Activated T-helper 1 cell treated with anti-CD3 and anti-CD28 coated beads, Interleukin-12 subunit alpha, Interleukin-12 subunit beta, Interleukin-2, Interleukin-4 antibody, amounts not matched to agents 30 ng/mL and 10 ng/mL and 1 ng/mL, durations not matched to agents 14 hours and 24 hours and 36 hours (primary cell): ENCODE results near the gene LIPT2. TPM values are rescaled to one million over a fixed set of nuclear protein-coding genes. Genes with fewer than 3 reads are reported as not detected.

Experiments used
- DNase-seq: peaks from one replicate; pipeline ENCODE4 v3.0.0; 2021; ENCODE audit warnings: low spot score
- H3K27ac Mint-ChIP-seq: one replicate; pipeline ENCODE4 v1.8.0; 2021; ENCODE audit warnings: mild to moderate bottlenecking, mixed read lengths
- H3K27me3 Mint-ChIP-seq: one replicate; pipeline ENCODE4 v1.8.0; 2022; ENCODE audit warnings: mild to moderate bottlenecking, moderate library complexity, mixed read lengths; ENCODE audit not compliant: insufficient read depth
- H3K36me3 Mint-ChIP-seq: one replicate; pipeline ENCODE4 v1.8.0; 2021; ENCODE audit warnings: low read depth, mixed read lengths
- H3K4me1 Mint-ChIP-seq: one replicate; pipeline ENCODE4 v1.8.0; 2021; ENCODE audit warnings: low read depth, mixed read lengths
- H3K4me3 Mint-ChIP-seq: one replicate; pipeline ENCODE4 v1.8.0; 2021; ENCODE audit warnings: mild to moderate bottlenecking, moderate library complexity, mixed read lengths
- H3K9me3 Mint-ChIP-seq: one replicate; pipeline ENCODE4 v1.8.0; 2021; ENCODE audit warnings: mixed read lengths
- intact Hi-C: fragments of 100-400 bp; cut with micrococcal nuclease; formaldehyde crosslinking; loops from one replicate; pipeline ENCODE4 v1.15.1; 2024
- total RNA-seq: library from RNA; stranded (reverse); gene quantifications from 2 replicates; pipeline ENCODE4 v1.2.3, GENCODE V29; 2022

The LIPT2 gene
- total RNA-seq, 1 donor from 2014 or later: 3.4 TPM

DNA sequence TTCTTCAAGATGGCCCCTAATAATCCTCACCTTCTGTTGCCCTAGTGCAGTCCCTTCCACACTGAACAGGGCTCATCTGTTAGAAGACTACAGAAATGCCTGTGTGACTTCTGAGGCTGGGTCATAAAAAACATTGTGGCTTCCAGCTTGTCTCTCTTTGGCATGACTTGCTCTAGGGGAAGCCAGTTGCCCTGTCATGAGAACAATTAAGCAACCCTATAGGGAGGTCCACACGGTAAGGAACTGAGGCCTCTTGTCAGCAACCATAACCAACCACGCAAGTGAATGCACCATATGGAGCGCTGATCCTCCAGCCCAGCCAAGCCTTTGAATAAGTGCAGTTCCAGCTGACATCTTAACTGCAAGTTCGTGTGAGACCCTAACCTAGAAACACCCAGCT is 2.6 kb downstream of the LIPT2 start:
- DNase-seq: no peak
- Mint-ChIP-seq H3K36me3 (no peaks in the 10 kb centered on the region), H3K4me1 (peaks cover 21% of the 10 kb centered on the region), H3K9me3 (no peaks in the 10 kb centered on the region), H3K4me3 (no peak overlapping the region), H3K27me3 (no peaks in the 10 kb centered on the region), H3K27ac (no peak overlapping the region)
- intact Hi-C loops: loop anchor here (5.0 kb wide), 4 partner anchors 256 to 894 kb away; partner anchors contain the start of genes FAM168A, RNF169 and UCP2

DNA sequence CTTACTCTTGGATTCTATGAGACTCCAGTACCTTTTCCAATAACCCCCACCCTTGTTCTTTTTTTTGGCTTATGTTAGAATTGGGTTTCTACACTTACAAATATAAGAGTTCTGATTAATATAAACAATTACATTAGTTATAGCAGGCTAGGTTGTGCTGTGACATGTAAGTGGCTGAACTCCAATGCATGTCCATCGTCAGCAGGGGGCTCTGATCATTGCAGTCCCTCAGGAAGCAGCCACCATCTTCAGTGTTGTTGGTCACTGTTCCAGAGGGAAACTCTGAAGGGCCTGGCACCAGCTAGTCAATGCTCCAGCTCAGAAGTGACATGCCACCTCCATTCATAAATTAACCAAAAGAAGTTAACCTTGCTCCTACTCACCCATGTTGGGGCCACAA is 5.6 kb downstream of the LIPT2 start:
- Mint-ChIP-seq H3K9me3 (no peaks in the 10 kb centered on the region), H3K36me3 (no peaks in the 10 kb centered on the region), H3K4me1 (peaks cover 12% of the 10 kb centered on the region), H3K4me3 (no peak overlapping the region), H3K27ac (no peak overlapping the region), H3K27me3 (no peaks in the 10 kb centered on the region)
- intact Hi-C loops: no loop called here
- no peak for DNase-seq

DNA sequence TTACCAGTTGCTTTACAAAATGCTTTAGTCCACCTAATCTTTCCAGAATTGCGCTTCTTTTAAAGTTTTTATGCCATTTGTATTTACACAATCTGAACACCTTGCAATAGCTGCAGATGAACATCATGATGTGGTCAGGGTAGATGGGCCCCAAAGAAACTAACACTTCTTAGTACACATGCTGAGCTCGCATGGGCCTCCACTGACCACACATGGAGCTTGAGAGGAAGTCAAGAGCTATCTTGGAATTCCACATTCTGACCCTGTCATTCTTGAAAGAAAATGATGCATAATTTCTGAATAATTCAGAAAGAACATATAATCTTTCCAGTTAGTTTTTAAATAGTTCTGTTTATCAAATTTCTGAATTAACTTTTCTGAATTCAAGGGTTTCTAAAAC is 7.7 kb downstream of the LIPT2 start:
- intact Hi-C loops: no loop called here
- Mint-ChIP-seq H3K4me1 (no peaks in the 10 kb centered on the region), H3K27me3 (peaks cover 6% of the 10 kb centered on the region), H3K4me3 (no peak overlapping the region), H3K27ac (no peak overlapping the region), H3K36me3 (no peaks in the 10 kb centered on the region), H3K9me3 (no peaks in the 10 kb centered on the region)
- DNase-seq: no peak

DNA sequence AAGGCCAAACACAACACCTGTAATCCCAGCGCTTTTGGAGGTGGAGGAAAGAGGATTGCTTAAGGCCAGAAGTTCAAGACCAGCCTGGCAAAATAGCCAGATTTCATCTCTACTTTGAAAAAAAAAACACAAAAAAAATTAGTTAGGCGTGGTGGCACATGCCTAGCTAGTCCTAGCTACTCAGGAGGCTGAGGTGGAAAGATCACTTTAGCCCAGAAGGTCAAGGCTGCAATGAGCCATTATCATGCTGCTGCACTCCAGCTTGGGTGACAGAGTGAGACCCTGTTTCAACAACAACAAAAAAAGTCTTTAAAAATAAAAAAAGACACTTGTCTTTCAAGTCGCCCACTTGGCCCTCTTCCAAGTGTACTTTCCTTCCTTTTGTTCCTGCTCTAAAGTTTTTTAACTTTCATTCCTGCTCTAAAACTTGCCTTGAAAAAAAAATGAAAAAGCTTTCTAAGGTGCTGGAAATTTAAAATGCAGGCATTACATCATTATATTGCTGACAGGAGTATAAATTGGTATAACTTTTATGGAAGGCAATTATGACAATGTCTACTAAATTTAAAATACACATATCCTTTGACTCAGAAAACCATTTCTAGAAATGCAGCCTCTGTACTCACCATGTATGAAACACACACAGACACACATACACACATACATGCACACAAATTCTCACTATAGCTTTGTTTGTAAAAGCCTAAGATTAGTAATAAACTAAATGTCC is 12.7 kb downstream of the LIPT2 start:
- Mint-ChIP-seq H3K36me3 (no peaks in the 10 kb centered on the region), H3K27me3 (peaks cover 8% of the 10 kb centered on the region), H3K9me3 (no peaks in the 10 kb centered on the region), H3K4me3 (no peak overlapping the region), H3K4me1 (no peaks in the 10 kb centered on the region), H3K27ac (no peak overlapping the region)
- intact Hi-C loops: no loop called here
- DNase-seq: no peak

DNA sequence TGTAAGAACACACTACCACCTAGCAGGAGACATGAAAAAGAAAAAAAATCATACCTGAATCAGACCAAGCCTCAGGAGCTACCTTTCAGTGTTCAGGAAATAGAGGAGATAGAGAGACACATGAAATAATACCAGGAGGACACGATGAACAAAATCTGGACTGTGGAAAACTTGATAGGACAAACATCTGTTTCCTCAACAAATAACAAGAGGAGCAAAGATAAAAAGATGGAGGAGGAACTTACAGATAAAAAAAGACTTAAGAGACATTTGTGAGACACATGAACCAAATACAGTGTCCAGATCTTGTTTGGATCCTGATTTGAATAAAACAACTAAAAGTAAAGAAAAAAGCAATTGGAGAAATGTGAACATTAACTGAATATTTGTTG is 13.8 kb downstream of the LIPT2 start:
- DNase-seq: no peak
- Mint-ChIP-seq H3K36me3 (no peaks in the 10 kb centered on the region), H3K4me3 (no peak overlapping the region), H3K27ac (no peak overlapping the region), H3K27me3 (peaks cover 8% of the 10 kb centered on the region), H3K9me3 (no peaks in the 10 kb centered on the region), H3K4me1 (no peaks in the 10 kb centered on the region)
- intact Hi-C loops: no loop called here

DNA sequence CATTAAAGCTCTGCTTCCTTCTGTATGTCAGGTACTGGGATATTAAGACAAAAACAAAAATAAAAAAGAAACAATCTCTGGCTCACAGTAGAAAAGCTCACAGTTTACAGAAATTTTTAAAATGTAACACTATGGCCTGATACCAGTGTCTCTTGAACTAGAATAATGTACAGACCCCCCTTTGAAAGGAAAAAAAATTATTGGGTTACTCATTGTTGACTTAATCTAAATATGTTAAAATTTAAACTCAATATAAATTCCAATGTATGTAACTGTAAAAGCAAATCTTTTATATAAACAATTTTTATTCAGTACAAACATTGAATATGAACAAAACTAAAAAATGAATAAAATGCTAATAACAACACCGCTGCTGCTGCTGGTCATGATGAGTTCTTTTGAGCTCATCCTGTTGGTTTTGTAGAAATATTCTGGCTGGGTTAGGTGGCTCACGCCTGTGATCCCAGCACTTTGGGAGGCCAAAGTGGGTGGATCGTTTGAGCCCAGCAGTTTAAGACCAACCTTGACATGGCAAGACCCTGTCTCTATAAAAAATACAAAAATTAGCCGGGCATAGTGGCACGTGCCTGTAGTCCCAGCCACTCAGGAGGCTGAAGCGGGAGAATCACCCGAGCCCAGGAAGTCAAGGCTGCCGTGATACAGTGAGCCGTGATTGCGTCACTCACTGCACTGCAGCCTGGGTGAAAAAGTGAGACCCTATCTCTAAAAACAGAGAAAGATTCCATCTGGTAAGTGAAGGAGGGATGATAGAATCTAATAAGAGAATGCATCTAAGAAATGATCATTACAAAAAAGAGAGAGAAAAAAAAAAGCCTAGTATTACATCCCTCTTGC is 14.4 kb downstream of the LIPT2 start:
- H3K27me3 Mint-ChIP-seq: peaks cover 8% of the 10 kb centered on the region
- no peaks in the 10 kb centered on the region for H3K4me1 Mint-ChIP-seq
- no peak overlapping the region for H3K4me3 Mint-ChIP-seq
- H3K36me3 Mint-ChIP-seq: no peaks in the 10 kb centered on the region
- intact Hi-C loops: no loop called here
- no peaks in the 10 kb centered on the region for H3K9me3 Mint-ChIP-seq
- no peak for DNase-seq
- no peak overlapping the region for H3K27ac Mint-ChIP-seq

DNA sequence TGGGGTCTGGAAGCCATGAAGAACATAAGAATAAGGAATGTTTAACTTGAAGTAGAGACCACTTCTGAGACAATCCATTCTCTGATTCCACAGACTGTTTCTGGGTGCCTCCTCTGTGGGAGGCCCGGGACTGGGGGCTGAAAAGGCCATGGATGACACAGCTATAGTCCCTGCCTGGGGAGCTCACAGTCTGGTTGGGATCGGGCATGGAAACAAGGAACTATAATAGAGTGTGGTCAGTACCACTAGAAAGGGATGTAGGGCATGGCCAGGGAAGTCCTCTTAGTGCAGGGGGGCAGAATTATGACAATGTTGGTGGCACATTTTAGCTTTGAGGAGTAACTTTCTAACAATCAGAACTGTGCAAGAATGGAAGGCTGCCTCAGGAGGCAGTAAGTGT is 17.0 kb downstream of the LIPT2 start:
- Mint-ChIP-seq H3K27ac (no peak overlapping the region), H3K36me3 (no peaks in the 10 kb centered on the region), H3K4me3 (no peak overlapping the region), H3K27me3 (peaks cover 6% of the 10 kb centered on the region), H3K9me3 (no peaks in the 10 kb centered on the region), H3K4me1 (no peaks in the 10 kb centered on the region)
- intact Hi-C loops: no loop called here
- no peak for DNase-seq

DNA sequence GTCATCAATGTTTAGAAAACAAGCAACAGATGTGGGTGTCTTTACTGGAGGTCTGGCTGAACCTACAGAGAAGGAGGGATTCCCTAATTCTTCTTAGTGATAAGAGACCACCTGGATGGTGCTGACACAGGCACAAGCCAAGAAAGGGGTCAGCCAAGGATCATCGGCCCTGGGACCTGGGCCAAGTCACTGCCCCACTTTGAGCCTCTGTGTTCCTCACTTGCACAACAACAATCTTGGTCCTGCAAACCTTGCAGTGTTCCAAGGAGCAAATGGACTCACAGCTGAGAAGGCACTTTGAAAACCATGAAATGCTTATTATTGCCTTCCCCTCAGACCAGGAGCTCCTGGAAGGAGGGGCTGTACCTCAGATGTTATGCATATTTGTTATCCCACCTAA is 19.2 kb downstream of the LIPT2 start:
- Mint-ChIP-seq H3K27me3 (peaks cover 3% of the 10 kb centered on the region), H3K9me3 (no peaks in the 10 kb centered on the region), H3K4me1 (no peaks in the 10 kb centered on the region), H3K27ac (no peak overlapping the region), H3K36me3 (no peaks in the 10 kb centered on the region), H3K4me3 (no peak overlapping the region)
- DNase-seq: no peak
- intact Hi-C loops: no loop called here

DNA sequence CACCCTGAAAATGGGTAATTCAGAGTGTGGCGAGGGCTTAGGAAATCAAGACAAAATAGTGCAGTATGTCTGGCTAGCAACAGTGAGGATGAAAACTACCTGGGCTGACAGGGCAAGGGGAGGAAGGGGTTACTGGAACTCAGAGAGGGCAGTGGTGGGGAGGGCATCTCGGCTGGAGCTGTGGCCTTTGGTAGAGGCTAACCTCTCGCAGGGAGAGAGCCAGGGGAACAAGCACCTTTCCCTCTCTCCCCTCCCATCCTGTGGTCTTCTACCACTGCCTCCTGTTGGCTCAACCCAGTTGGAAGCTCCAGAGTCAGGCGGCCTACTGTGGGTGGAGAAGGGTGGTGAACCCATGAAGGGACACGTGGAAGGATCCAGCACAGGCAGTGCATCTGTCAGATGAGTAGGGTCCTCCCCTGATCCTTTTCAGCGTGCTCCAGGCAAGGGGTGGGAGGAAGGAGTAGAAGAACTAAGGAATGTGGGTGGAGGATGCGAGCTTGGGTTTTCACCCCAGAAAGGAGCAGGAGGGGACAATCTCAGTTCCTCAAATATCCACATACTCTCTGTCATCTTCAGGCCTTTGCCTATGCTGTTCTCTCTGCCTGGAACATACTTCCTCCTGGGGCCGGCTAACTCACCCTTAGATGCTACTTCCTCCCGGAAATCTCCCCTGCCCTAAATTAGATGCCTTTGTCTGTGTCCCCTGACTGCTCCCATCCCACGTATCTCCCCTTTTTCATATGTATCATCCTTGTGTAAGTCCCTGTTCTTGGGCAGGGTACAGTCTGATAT is 19.9 kb downstream of the LIPT2 start:
- Mint-ChIP-seq H3K27ac (no peak overlapping the region), H3K4me1 (no peaks in the 10 kb centered on the region), H3K36me3 (no peaks in the 10 kb centered on the region), H3K9me3 (no peaks in the 10 kb centered on the region), H3K4me3 (no peak overlapping the region), H3K27me3 (peaks cover 3% of the 10 kb centered on the region)
- no peak for DNase-seq
- intact Hi-C loops: no loop called here

DNA sequence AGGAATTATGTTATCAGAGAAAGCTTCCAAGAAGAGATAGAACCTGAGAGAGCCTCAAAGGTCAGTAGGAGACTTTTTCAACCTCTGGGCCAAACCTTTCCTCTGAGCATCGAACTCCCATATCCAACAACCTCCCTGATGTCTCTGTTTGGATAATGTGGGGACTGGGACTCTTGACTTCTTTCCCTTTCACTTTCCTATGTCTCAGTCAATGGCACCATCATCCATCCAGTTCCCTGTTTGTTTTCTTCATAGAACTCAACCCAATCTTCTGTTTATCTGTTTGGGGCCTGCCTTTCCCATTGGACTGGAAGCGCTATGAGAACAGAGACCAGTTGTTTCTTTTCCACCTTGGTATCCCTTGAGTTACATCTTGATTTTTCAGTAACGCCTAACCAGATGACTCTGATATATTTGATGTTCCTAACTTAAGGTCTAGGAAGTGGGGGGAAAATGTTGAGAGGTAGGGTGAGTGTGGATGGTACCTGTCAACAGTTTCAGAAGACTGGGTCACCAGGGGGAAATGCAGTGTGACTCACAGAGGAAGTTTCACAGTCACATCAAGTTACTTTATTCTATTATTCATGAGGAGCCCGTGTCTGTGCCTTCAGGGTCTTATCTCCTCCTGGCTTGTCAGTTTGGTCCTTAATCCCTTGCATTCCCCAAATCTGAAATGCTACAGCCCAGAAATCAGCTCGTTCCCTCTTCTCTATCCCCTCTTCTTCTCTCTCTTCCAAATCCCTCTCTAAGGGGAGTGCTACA is 21.7 kb downstream of the LIPT2 start:
- Mint-ChIP-seq H3K27me3 (peaks cover 13% of the 10 kb centered on the region), H3K36me3 (no peaks in the 10 kb centered on the region), H3K27ac (no peak overlapping the region), H3K9me3 (no peaks in the 10 kb centered on the region), H3K4me3 (no peak overlapping the region), H3K4me1 (no peaks in the 10 kb centered on the region)
- intact Hi-C loops: no loop called here
- no peak for DNase-seq

DNA sequence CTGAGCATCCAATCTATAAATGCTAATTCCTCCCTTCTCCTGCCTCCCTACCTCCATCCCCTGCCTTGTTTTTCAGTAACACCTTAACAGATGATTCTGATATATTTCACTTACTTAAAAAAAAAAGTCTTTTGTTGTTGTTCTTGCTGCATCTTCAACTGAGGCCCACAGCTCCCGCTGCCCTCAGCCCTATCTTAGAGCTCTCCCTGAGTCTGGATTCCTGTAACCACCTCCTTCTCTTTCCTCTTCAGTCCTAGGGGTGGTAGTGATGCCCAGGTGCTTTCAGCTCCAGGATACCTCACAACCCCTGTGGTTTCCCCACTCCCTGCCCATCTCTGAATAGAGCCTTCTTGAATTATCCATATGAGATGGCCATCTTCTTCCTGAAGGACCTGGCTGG is 22.5 kb downstream of the LIPT2 start:
- Mint-ChIP-seq H3K9me3 (no peaks in the 10 kb centered on the region), H3K4me1 (no peaks in the 10 kb centered on the region), H3K27ac (no peak overlapping the region), H3K27me3 (peaks cover 18% of the 10 kb centered on the region), H3K36me3 (no peaks in the 10 kb centered on the region), H3K4me3 (no peak overlapping the region)
- intact Hi-C loops: no loop called here
- no peak for DNase-seq

DNA sequence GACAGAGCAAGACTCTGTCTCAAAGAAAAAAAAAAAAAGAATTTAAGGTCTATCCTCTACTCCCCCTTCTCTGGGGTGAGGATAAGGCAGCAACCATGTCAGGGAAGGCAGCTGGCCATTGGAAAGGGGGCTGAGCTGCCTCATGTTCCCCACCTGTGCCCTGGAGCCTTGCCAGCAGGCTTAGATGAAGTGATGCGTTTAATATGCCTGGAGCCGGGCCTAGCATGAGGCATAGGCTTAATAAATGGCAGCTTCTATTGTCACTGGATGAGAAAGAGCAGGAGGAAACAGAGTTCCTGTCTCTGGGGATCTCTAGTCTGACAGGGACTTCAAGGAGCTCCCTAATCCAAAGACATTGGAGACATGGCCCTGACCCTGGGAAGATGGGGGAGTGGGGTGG is 23.0 kb downstream of the LIPT2 start:
- H3K27ac Mint-ChIP-seq: no peak overlapping the region
- DNase-seq: no peak
- intact Hi-C loops: no loop called here
- H3K4me1 Mint-ChIP-seq: no peaks in the 10 kb centered on the region
- H3K4me3 Mint-ChIP-seq: no peak overlapping the region
- no peaks in the 10 kb centered on the region for H3K9me3 Mint-ChIP-seq
- peaks cover 23% of the 10 kb centered on the region for H3K27me3 Mint-ChIP-seq
- H3K36me3 Mint-ChIP-seq: no peaks in the 10 kb centered on the region
